Liver (tissue), 9 donors: ENCODE data around the gene GABBR2. TPM values are rescaled to one million over a fixed set of nuclear protein-coding genes. Genes with fewer than 3 reads are reported as not detected.

Experiments
- DNase-seq: peaks from one replicate; pipeline ENCODE4 v3.0.0-alpha.2; 2017; ENCODE audit warnings: low spot score
- H3K27ac ChIP-seq, 2 donors: one replicate each; pipeline ENCODE4 v1.7.0; 2013; ENCODE audit warnings: inconsistent platforms in 2 of 2, low read length in 2 of 2, control low read depth in 1 of 2, low read depth in 1 of 2, mild to moderate bottlenecking in 1 of 2
- H3K27me3 ChIP-seq, 4 donors: one replicate each; pipeline versions ENCODE4 v1.6.1 to v1.7.0; 2013; ENCODE audit warnings: low read length in 3 of 4, inconsistent platforms in 1 of 4, mild to moderate bottlenecking in 1 of 4, moderate library complexity in 1 of 4; ENCODE audit not compliant: control insufficient read depth in 4 of 4, insufficient read depth in 4 of 4
- H3K36me3 ChIP-seq, 4 donors: one replicate each; pipeline versions ENCODE4 v1.6.1 to v1.7.0; 2013; ENCODE audit warnings: low read length in 3 of 4, mild to moderate bottlenecking in 3 of 4, low read depth in 1 of 4, moderate library complexity in 1 of 4; ENCODE audit not compliant: control insufficient read depth in 4 of 4, insufficient read depth in 3 of 4
- H3K4me1 ChIP-seq, 4 donors: one replicate each; pipeline versions ENCODE4 v1.6.1 to v1.7.0; 2013; ENCODE audit warnings: low read length in 3 of 4, mild to moderate bottlenecking in 3 of 4, moderate library complexity in 1 of 4; ENCODE audit not compliant: control insufficient read depth in 4 of 4, insufficient read depth in 4 of 4
- H3K4me3 ChIP-seq, 3 donors: one replicate each; pipeline versions ENCODE4 v1.6.1 to v1.7.0; 2013; ENCODE audit warnings: low read length in 3 of 3, control low read depth in 1 of 3, low read depth in 1 of 3, mild to moderate bottlenecking in 1 of 3
- H3K9ac ChIP-seq, 2 donors: one replicate each; pipeline ENCODE4 v1.7.0; 2013; ENCODE audit warnings: low read length in 2 of 2, mild to moderate bottlenecking in 2 of 2, moderate library complexity in 2 of 2, control low read depth in 1 of 2, low read depth in 1 of 2
- H3K9me3 ChIP-seq, 4 donors: one replicate each; pipeline versions ENCODE4 v1.6.1 to v1.7.0; 2013; ENCODE audit warnings: low read length in 3 of 4; ENCODE audit not compliant: control insufficient read depth in 4 of 4
- ATF3 ChIP-seq: IDR thresholded peaks from 2 replicates; pipeline ENCODE4 v1.6.1; 2016; ENCODE audit warnings: antibody characterized with exemption
- EGR1 ChIP-seq, 2 donors: IDR thresholded peaks; 2 replicates each; pipeline ENCODE4 v1.6.1; 2016 to 2018; ENCODE audit warnings: antibody characterized with exemption in 2 of 2, low read depth in 2 of 2
- FOXA1 ChIP-seq: IDR thresholded peaks from 2 replicates; pipeline ENCODE4 v1.6.1; 2016; ENCODE audit warnings: antibody characterized with exemption
- FOXA2 ChIP-seq: IDR thresholded peaks from 2 replicates; pipeline ENCODE4 v1.6.1; 2016; ENCODE audit warnings: antibody characterized with exemption
- GABPA ChIP-seq, 2 donors: IDR thresholded peaks in 1 of 2; conservative IDR thresholded peaks in 1 of 2; 2 replicates each; pipeline ENCODE4 v1.6.1; 2016; ENCODE audit warnings: antibody characterized with exemption in 2 of 2, mild to moderate bottlenecking in 1 of 2, moderate library complexity in 1 of 2
- HNF4A ChIP-seq, 2 donors: conservative IDR thresholded peaks; 2 replicates each; pipeline ENCODE4 v1.6.1; 2016; ENCODE audit warnings: antibody characterized with exemption in 2 of 2, mild to moderate bottlenecking in 2 of 2
- HNF4G ChIP-seq: IDR thresholded peaks from 2 replicates; pipeline ENCODE4 v1.6.1; 2016; ENCODE audit warnings: antibody characterized with exemption
- JUND ChIP-seq, 2 donors: IDR thresholded peaks; 2 replicates each; pipeline ENCODE4 v1.6.1; 2016; ENCODE audit warnings: antibody characterized with exemption in 2 of 2
- MAX ChIP-seq: IDR thresholded peaks from 2 replicates; pipeline ENCODE4 v1.6.1; 2016; ENCODE audit warnings: antibody characterized with exemption
- NR2F2 ChIP-seq: IDR thresholded peaks from 2 replicates; pipeline ENCODE4 v1.6.1; 2016; ENCODE audit warnings: antibody characterized with exemption
- RAD21 ChIP-seq, 2 donors: IDR thresholded peaks; 2 replicates each; pipeline ENCODE4 v1.6.1; 2016; ENCODE audit warnings: antibody characterized with exemption in 2 of 2, mild to moderate bottlenecking in 2 of 2
- REST ChIP-seq: IDR thresholded peaks from 2 replicates; pipeline ENCODE4 v1.6.1; 2016; ENCODE audit warnings: antibody characterized with exemption, mild to moderate bottlenecking
- RXRA ChIP-seq, 2 donors: IDR thresholded peaks; 2 replicates each; pipeline ENCODE4 v1.6.1; 2017 to 2018; ENCODE audit warnings: antibody characterized with exemption in 2 of 2, mild to moderate bottlenecking in 1 of 2
- SP1 ChIP-seq: IDR thresholded peaks from 2 replicates; pipeline ENCODE4 v1.6.1; 2018; ENCODE audit warnings: antibody characterized with exemption, mild to moderate bottlenecking
- TAF1 ChIP-seq: conservative IDR thresholded peaks from 2 replicates; pipeline ENCODE4 v1.6.1; 2016; ENCODE audit warnings: antibody characterized with exemption, mild to moderate bottlenecking
- YY1 ChIP-seq: IDR thresholded peaks from 2 replicates; pipeline ENCODE4 v1.6.1; 2016; ENCODE audit warnings: antibody characterized with exemption, mild to moderate bottlenecking
- ZBTB33 ChIP-seq: IDR thresholded peaks from 2 replicates; pipeline ENCODE4 v1.6.1; 2016; ENCODE audit warnings: antibody characterized with exemption
- WGBS: extraction: QIAGEN DNeasy Blood & Tissue Kit; methylation state at CpG from one replicate; pipeline ENCODE4 v1.1.7; 2013; 5-methylcytosine and 5-hydroxymethylcytosine counted together
- polyA plus RNA-seq, 2 donors: library from polyadenylated mRNA; stranded (reverse) in 1 of 2; unstranded in 1 of 2; fragments of 200-250 nt in 1 of 2; fragments of >200 nt in 1 of 2; fragmentation: Nextera tagmentation in 1 of 2; extraction: Ambion mirVana in 1 of 2; gene quantifications; one replicate each; pipeline versions ENCODE4 v1.2.1 to v1.2.3, GENCODE V29; 2013 to 2015
- total RNA-seq, 2 donors: library from RNA; depleted of rRNA; stranded (reverse); fragments of >200 nt; gene quantifications; one replicate each; pipeline ENCODE4 v1.2.3, GENCODE V29; 2014
- TF ChIP-seq, protein P1 (sequence below): fragments of 150-350 bp; IDR thresholded peaks from 2 replicates; pipeline ENCODE4 v1.5.1; 2017; ENCODE audit warnings: improper control_type of control experiment, low read depth, low read length; ENCODE audit not compliant: missing input control
- donor health status: healthy.
- donor health status: healthy.
- donor health status: healthy.
- donor health status: healthy.
- donor health status: healthy.

Gene GABBR2
- total and polyA plus RNA-seq, 4 donors: 0.03 to 0.23 (median 0.08) TPM; not detected in 1

- 90% methylated on average over 10 of the region's 10 CpGs for WGBS
- Histone ChIP-seq H3K27me3 (no peaks in the 10 kb centered on the region), H3K4me1 (no peaks in the 10 kb centered on the region), H3K9ac (no peak overlapping the region), H3K9me3 (peaks cover 0 to 5% (median 3%) of the 10 kb centered on the region in 4 donors), H3K36me3 (no peaks in the 10 kb centered on the region), H3K27ac (no peak overlapping the region), H3K4me3 (no peak overlapping the region)
- TF ChIP-seq, protein P1, sequence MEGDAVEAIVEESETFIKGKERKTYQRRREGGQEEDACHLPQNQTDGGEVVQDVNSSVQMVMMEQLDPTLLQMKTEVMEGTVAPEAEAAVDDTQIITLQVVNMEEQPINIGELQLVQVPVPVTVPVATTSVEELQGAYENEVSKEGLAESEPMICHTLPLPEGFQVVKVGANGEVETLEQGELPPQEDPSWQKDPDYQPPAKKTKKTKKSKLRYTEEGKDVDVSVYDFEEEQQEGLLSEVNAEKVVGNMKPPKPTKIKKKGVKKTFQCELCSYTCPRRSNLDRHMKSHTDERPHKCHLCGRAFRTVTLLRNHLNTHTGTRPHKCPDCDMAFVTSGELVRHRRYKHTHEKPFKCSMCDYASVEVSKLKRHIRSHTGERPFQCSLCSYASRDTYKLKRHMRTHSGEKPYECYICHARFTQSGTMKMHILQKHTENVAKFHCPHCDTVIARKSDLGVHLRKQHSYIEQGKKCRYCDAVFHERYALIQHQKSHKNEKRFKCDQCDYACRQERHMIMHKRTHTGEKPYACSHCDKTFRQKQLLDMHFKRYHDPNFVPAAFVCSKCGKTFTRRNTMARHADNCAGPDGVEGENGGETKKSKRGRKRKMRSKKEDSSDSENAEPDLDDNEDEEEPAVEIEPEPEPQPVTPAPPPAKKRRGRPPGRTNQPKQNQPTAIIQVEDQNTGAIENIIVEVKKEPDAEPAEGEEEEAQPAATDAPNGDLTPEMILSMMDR: no peak
- no peak for TF ChIP-seq FOXA1
- TF ChIP-seq MAX: no peak
- no peak for TF ChIP-seq HNF4A (conservative IDR thresholded peaks at IDR 0.05)
- no peak for TF ChIP-seq SP1
- no peak for TF ChIP-seq NR2F2
- TF ChIP-seq EGR1 (IDR thresholded peaks at IDR 0.05; ENCODE audit: low read depth in 2 of 2): no peak
- TF ChIP-seq ATF3: no peak
- TF ChIP-seq RXRA (IDR thresholded peaks at IDR 0.05): no peak
- TF ChIP-seq FOXA2: no peak
- TF ChIP-seq GABPA (IDR thresholded peaks at IDR 0.05 in 1 of 2, conservative IDR thresholded peaks at IDR 0.05 in 1 of 2): no peak
- TF ChIP-seq YY1: no peak
- no peak for TF ChIP-seq HNF4G
- no peak for TF ChIP-seq TAF1
- TF ChIP-seq ZBTB33: no peak
- TF ChIP-seq RAD21 (IDR thresholded peaks at IDR 0.05): no peak
- no peak for TF ChIP-seq REST
- TF ChIP-seq JUND (IDR thresholded peaks at IDR 0.05): no peak
- DNase-seq: no peak
These were observed 296.5 kb downstream of the GABBR2 start for GRCh38 chr9:98412101-98412842.
